Ishikawa (cell line): ENCODE measurements around the gene OR52E5.

ENCODE experiments used
- CREB1 ChIP-seq: IDR thresholded peaks from 2 replicates; pipeline ENCODE4 v1.6.1; 2012; ENCODE audit warnings: low read depth
- EP300 ChIP-seq: IDR thresholded peaks from 2 replicates; pipeline ENCODE4 v1.6.1; 2012; ENCODE audit warnings: borderline replicate concordance
- RAD21 ChIP-seq: IDR thresholded peaks from 2 replicates; pipeline ENCODE4 v1.6.1; 2012; ENCODE audit warnings: low read depth
- TAF1 ChIP-seq: IDR thresholded peaks from 2 replicates; pipeline ENCODE4 v1.6.1; 2012; ENCODE audit warnings: low read depth, mild to moderate bottlenecking
- YY1 ChIP-seq: IDR thresholded peaks from 2 replicates; pipeline ENCODE4 v1.6.1; 2012; ENCODE audit warnings: low read depth

DNA sequence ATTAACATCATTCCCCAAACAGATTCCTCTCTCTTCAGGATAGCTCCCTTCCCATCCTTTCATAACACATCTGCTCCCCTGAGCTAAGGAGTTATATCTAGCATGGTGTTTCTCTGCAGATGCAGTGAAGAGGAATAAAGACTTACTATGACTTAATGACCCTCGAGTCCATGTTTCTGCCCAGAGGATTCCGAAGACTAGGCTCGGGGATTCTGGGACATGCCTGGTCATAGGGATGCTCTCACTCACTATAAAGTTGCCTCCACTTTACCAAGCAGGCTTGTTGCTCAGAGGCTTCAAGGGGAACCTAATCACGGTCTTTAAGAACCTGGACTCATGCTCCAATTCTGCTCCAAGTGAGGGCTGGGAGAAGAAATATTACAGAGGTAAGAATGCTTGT lies 12.7 kb upstream of the OR52E5 start, which contains the start of gene OR52E4:
- TF ChIP-seq EP300 (no peak), RAD21 (no peak), CREB1 (no peak), YY1 (no peak), TAF1 (no peak)
